CD4-positive, alpha-beta T cell treated with Interleukin-21 for 1 hour (primary cell): ENCODE results near the gene SLC6A3.

Source experiments
- DNase-seq: peaks from one replicate; pipeline ENCODE4 v3.0.0-alpha.2; 2020

Gene SLC6A3

DNA sequence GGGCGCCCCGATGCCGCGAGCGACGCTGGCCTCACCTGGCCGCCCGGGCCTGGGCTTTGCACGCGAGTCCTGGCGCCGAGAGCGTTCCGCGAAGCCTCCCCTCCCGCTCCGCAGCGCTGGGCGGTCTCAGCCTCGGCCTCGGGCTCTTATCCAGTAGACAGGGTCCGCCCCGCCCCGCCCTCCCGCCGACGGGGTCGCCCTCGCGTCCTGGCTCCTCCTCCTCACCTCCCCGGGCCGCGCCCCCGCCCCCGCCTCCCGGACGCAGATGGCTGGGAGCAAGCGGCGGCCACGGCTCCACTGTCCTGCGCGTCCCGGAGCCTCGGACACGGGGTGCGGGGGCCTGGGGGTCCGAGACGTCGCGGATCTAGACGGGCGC, at the start of gene SLC6A3:
Gene SLC6A3 (minus strand): TSS at position 128 of the 376 bp plus-strand sequence. CDS start 2,243 bp downstream, outside the sequence.
- DNase-seq = peak; percentile 14

GRCh38 chr5:1493941-1494340, 48.7 kb upstream of the SLC6A3 start:
- no peak for DNase-seq

- no peak for DNase-seq
These were observed 48.2 kb upstream of the SLC6A3 start for GRCh38 chr5:1493413-1493812.

- no peak for DNase-seq
These were observed 47.5 kb upstream of the SLC6A3 start for GRCh38 chr5:1492757-1493156.

DNA sequence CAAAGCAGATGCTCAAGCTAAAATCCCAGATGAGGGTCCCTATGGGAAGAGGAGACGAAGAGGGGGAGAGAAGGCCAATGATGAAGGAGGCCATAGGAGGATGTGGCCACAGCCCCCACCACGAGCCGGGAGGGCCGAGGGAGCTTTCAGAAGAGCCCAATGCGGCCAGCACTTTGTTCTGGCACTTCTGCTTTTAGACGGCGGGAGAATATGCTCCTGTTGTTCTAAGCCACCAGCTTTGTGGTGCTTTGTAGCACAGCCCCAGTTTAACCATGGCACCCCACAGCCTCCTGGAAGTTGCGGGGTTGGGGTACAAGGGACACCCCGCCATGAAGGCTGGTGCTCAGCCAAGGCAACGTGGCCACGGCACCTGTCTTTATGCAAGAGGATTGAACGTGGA, 45.1 kb upstream of the SLC6A3 start:
- DNase-seq = no peak

DNA sequence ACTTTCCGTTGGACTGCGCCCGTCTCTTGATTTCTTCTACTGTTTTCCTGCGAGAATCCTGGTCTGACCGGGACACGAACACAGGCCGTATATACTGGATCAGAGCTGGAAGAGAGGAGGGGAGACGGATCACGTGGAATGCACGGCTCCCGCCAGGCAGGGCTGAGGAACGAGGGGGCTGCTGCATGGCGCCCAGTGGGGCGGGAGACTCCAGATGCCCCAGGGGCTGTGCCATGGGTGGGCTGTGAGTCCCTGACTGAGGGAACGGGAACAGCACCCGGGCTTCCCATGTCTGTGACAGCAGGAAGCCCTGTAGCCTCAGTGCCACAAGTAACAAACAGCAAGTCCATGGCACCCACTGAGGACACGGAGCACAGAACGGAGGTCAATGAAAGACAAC, 44.5 kb upstream of the SLC6A3 start:
- DNase-seq = no peak

GRCh38 chr5:1488882-1489680, 43.8 kb upstream of the SLC6A3 start:
- DNase-seq = no peak

DNA sequence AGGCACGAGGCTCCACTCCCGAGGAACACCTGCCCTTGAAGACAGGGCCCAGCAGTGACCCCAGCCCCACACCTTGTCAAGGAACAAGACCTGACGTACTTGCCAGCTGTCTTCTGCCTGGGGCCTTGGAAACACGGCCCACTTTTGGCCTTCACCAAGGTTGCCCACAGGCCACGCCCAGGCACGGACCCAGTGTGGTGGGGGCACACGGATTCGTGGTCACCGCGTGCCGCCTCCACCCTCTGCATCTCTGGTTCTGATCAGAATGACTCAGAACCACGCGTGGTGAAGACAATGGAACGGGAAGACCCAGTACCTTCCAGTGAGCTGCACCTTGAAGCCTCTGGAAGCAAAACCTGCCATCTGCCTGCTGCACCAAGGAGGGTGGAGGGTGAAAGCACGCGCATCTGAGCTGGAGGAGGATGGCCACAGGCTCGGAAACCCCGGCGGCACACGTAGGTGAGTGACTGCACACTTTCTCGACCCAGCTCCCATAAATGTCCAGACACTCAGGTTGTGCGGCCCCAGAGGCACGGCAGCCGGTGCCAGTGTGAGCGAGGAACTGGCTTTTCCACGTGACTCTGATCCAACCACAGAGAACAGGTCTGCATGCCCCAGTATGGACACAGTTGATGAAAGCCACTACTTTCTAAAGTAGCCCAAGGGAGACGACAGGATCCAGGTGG, 42.0 kb upstream of the SLC6A3 start:
- DNase-seq = no peak

DNA sequence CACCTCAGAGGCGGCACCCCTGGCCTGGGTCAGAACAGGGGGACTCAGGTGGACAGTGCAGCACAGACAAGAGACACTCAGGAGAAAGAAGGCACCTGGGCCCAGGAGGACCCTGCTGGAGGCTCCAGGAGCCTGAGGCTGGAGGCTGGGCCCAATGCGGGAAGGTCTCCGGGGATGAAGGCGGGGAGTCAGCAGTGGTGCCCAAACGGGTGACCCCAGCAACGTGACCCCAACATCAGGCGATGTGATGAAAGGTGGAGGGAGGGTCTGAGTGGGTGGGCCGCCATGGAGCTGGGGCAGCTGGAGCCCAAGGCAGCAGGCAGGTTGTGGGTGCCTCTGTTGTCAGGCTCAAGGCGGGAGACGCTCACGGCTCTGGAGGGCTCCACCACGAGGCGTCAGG, 41.0 kb upstream of the SLC6A3 start:
- no peak for DNase-seq

DNA sequence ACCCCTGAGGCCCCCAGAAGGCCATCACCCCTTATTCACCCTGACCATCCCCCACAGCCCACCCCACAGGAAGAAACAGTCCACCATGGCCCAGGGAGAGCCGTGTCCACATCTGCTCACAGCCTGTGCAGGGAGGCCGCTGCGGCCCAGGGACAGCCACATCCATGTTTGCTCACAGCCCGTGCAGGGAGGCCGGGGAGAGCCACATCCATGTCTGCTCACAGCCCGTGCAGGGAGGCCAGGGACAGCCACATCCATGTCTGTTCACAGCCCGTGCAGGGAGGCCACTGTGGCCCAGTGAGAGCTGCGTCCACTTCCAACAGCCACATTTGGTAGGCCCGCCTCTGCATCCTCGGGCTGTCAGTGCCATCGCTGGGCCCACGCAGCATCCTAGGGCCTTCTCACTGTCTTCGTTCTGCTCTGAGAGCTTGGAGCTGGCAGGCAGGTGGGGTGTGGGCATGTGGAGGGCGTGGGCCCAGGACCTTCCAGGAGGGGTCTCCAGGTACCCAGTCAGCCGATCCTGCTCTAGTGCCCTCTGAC, 40.4 kb upstream of the SLC6A3 start:
- DNase-seq = no peak

DNA sequence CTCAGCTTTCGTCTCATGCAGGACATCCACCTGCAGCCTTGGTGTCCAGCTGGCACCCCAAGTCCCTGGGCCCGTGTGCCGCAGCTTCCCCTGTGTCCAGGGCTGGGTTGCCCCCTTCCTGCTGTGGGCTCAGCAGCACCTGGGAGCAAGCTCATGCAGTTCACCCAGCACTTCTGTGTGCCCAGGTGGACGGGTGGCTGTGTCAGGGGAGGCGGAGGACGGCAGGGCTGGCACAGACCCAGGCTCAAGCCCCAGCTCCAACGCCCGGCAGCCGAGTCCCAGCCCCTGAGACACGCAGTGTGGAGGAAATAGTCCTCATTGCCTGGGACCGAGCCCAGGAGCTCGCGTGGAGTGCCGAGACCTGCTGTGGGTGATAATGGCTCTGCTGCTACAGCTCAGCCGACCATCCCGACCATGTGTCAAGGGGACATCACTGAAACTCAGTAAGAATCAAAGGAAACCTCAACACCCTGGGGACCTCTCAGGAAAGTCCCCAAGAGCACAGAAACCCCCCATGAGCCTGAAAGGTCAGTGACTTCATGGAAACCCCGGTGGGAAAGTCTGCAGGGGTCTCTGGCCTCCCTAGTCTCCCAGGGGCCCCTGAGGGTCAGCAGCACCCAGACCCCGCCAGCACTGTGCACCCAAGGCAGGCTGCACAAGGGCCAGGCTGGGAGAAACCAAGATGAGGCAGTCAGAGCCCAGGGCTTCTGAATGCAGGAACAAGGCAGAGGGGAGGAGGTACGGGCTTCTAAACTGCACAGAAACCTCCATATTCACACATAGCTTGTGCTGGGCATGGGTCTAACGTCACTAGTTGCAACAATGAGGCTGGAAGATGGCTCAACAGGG, 39.7 kb upstream of the SLC6A3 start:
- no peak for DNase-seq

- DNase-seq = no peak
These were observed 38.9 kb upstream of the SLC6A3 start for GRCh38 chr5:1483856-1484729.

- DNase-seq = no peak
These were observed 37.8 kb upstream of the SLC6A3 start for GRCh38 chr5:1483064-1483463.

DNA sequence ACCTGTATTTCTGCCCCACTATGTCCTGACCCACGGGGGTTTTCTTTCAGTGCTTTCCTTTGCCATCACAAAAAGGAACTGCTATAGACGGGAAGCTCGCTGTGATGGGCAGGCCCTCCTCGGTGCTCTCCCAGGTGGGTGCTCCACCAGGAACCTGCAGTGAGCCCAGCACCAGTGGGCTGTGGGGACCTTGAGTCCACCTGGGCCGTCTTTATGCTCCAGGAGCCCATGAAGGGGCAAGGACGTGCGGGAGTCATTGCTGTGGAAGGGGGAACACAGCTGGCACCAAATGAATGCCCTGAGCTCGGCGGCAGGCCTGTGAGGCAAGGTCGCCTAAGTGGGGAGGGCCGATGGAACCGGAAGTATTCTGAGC, 36.7 kb upstream of the SLC6A3 start:
- DNase-seq = no peak

- DNase-seq = no peak
These were observed 36.2 kb upstream of the SLC6A3 start for GRCh38 chr5:1481266-1481958.

GRCh38 chr5:1480806-1481205, 35.6 kb upstream of the SLC6A3 start:
- DNase-seq = no peak

GRCh38 chr5:1480217-1480616, 35.0 kb upstream of the SLC6A3 start:
- DNase-seq = peak; percentile 27

DNA sequence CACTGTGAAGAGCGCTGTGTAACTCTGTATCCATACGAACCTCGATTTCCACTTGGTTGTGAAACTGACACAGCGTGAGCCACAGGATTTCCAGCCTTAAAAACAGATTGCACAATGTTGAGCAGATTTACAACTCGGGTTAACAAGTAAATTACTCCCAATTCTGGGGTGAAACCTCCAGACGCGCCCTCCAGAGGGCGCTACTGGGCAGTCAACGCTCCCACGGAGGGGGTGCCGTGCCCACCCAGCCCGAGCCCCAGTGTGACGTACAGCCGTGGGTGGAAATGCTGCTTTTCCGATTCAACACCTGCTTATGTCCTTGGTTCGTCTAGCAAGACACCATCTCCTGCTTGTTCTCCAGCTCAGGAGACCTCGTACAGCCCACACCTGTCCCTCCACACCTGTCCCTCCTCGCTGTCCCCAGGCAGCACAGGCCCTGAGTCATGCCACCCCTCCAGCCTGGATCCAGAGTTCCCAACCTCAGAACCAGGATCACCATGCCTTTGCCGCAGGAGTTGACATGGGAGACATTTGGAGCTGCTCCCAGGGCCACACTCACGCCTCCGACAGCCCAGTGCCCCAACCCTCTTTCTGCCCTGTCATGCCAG, 34.4 kb upstream of the SLC6A3 start:
- DNase-seq = peak; percentile 52

DNA sequence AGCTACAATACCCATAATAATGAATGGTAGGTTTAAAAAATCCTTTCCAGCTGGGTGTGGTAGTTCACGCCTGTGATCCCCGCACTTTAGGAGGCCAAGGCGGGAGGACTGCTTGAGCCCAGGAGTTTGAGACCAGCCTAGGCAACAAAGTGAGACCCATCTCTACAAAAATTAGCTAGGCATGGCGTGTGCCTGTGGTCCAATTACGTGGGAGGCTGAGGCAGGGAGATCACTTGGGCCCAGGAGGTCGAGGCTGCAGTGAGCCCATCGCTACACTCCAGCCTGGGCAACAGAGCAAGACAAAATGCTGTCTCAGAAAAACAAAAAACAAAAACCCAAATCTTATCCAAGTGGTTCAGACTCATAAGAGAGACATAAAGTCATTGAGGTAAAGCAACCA, 33.8 kb upstream of the SLC6A3 start:
- no peak for DNase-seq

DNA sequence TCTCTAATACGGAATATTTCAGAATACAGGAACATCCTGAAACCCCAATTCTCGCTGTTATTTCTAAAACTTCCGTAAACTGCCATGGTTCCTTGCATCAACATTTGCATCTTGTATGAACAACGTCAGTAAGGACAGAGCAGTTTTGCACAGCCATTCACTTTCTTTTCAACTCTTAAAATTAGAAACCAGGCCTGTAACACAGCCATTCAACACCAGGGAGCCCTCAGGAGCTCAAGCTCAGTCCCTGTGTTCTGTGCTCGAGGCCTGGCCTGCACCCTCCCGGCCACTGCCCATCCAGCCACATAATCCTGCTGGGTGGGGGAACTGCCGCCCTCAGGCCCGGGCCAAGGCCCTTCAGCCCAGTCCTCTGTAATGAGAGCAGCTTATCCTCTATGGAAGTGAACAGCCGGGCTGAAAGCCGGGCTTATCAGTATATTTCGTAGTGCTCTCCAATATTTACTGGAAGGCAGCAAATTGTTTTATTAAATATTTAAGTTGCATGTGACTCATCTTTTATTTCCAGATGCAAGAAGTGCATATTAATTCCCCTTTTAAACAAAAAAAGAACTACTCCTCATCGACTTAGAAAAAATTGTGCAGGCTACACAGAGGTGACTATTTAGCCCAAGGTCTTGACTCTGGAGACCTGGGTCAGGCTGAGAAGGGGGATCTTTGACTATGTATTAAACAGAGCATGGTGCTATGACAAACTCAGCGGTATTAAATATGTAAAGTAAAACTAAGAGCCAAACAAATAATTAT, 33.2 kb upstream of the SLC6A3 start:
- no peak for DNase-seq
